Caco-2 (cell line): ENCODE data around the gene PCDHGB5. TPM values are rescaled to one million over a fixed set of nuclear protein-coding genes. Genes with fewer than 3 reads are reported as not detected.
A peak's percentile ranks its signal among the peaks of the same experiment; 100 is the strongest.

Experiments used
- BruUV-seq: library from RNA; stranded (reverse); fragments of 400-500 nt; replicated peaks from 2 replicates; lab custom pipeline; 2021; lab: Mats Ljungman, UMichigan
- CTCF ChIA-PET: fragments of 300-600 bp; sonication (Branson Sonifier 250); formaldehyde crosslinking; loops from one replicate; lab custom pipeline; 2022; ENCODE audit warnings: antibody characterized with exemption; lab: Charles Lee
- POLR2A ChIA-PET: fragments of 300-600 bp; sonication (Branson Sonifier 250); formaldehyde crosslinking; loops from one replicate; lab custom pipeline; 2022; ENCODE audit warnings: antibody characterized with exemption; lab: Charles Lee
- DNase-seq, 2 experiments: peaks; one replicate each; pipeline versions ENCODE4 v3.0.0 to v3.0.0-alpha.2; 2020 to 2022
- H3K27me3 ChIP-seq: replicated peaks from 2 replicates; pipeline ENCODE4 v1.6.0; 2011; ENCODE audit warnings: low read length; ENCODE audit not compliant: control insufficient read depth, insufficient read depth
- H3K36me3 ChIP-seq: 2 replicates; pipeline ENCODE4 v1.5.1; 2011; ENCODE audit warnings: low read length; ENCODE audit not compliant: control insufficient read depth, insufficient read depth
- H3K4me1 ChIP-seq: fragments of 250-450 bp; sonication (Bioruptor Pico); 2 replicates; pipeline ENCODE4 v1.5.1; 2020; ENCODE audit warnings: mild to moderate bottlenecking
- H3K4me3 ChIP-seq: 2 replicates; pipeline ENCODE4 v1.5.1; 2011; ENCODE audit warnings: low read depth, mild to moderate bottlenecking, control low read depth, low read length
- H3K9me3 ChIP-seq: fragments of 250-450 bp; sonication (Bioruptor Pico); 2 replicates; pipeline ENCODE4 v1.5.1; 2020; ENCODE audit warnings: mild to moderate bottlenecking, moderate library complexity
- H3K27ac Mint-ChIP-seq: one replicate; pipeline ENCODE4 v1.8.0; 2022; ENCODE audit warnings: mixed read lengths; ENCODE audit not compliant: unreplicated experiment
- H3K27me3 Mint-ChIP-seq: one replicate; pipeline ENCODE4 v1.8.0; 2022; ENCODE audit warnings: mixed read lengths; ENCODE audit not compliant: insufficient read depth, unreplicated experiment
- H3K36me3 Mint-ChIP-seq: one replicate; pipeline ENCODE4 v1.8.0; 2022; ENCODE audit warnings: mild to moderate bottlenecking, mixed read lengths; ENCODE audit not compliant: insufficient read depth, unreplicated experiment
- H3K4me1 Mint-ChIP-seq: one replicate; pipeline ENCODE4 v1.8.0; 2022; ENCODE audit warnings: low read depth, mixed read lengths; ENCODE audit not compliant: unreplicated experiment
- H3K4me3 Mint-ChIP-seq: one replicate; pipeline ENCODE4 v1.8.0; 2022; ENCODE audit warnings: mild to moderate bottlenecking, moderate library complexity, mixed read lengths; ENCODE audit not compliant: unreplicated experiment
- H3K9me3 Mint-ChIP-seq: one replicate; pipeline ENCODE4 v1.8.0; 2022; ENCODE audit warnings: mixed read lengths; ENCODE audit not compliant: unreplicated experiment
- CTCF ChIP-seq, 2 experiments: fragments of 200-600 bp in 1 of 2; IDR thresholded peaks; 1 replicate in 1 of 2; 2 replicates in 1 of 2; pipeline versions ENCODE4 v1.5.1 to v1.8.0; 2011 to 2022; ENCODE audit warnings: antibody characterized with exemption in 1 of 2, control low read depth in 1 of 2, inconsistent platforms in 1 of 2, low read depth in 1 of 2, low read length in 1 of 2, mild to moderate bottlenecking in 1 of 2, moderate library complexity in 1 of 2; ENCODE audit not compliant: insufficient read depth in 1 of 2, severe bottlenecking in 1 of 2, unreplicated experiment in 1 of 2
- intact Hi-C: fragments of 100-400 bp; cut with micrococcal nuclease; formaldehyde crosslinking; loops from one replicate; pipeline ENCODE4 v1.10.0; 2022; ENCODE audit not compliant: unreplicated experiment
- total RNA-seq: library from RNA; stranded (reverse); gene quantifications from 2 replicates; pipeline ENCODE4 v1.2.3, GENCODE V29; 2022

Gene PCDHGB5
- total RNA-seq, 1 experiment from 2014 or later, result 13.2 TPM

DNA sequence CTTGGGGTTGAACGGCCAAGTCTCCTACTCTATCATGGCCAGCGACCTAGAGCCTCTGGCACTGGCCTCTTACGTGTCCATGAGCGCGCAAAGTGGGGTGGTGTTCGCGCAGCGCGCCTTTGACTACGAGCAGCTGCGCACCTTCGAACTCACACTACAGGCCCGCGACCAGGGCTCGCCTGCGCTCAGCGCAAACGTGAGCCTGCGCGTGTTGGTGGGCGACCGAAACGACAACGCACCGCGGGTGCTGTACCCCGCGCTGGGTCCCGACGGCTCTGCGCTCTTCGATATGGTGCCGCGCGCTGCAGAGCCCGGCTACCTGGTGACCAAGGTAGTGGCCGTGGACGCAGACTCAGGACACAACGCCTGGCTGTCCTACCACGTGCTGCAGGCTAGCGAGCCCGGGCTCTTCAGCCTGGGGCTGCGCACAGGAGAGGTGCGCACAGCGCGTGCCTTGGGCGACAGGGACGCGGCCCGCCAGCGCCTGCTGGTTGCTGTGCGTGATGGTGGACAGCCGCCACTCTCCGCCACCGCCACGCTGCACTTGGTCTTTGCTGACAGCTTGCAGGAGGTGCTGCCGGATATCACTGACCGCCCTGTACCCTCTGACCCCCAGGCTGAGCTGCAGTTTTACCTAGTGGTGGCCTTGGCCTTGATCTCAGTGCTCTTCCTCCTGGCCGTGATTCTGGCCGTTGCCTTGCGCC, 2.0 kb downstream of the PCDHGB5 start:
- ChIA-PET CTCF (interaction anchor here (0.9 kb wide), 1 partner anchor 164 kb away, joined by 4 read pairs; no protein-coding TSS in a partner anchor), POLR2A (no interaction called here)
- Mint-ChIP-seq H3K4me1 (no peaks in the 10 kb centered on the region), H3K27me3 (no peaks in the 10 kb centered on the region), H3K4me3 (peak overlapping the region; percentile 51), H3K9me3 (peaks cover 11% of the 10 kb centered on the region), H3K36me3 (peaks cover 17% of the 10 kb centered on the region), H3K27ac (no peak overlapping the region)
- Histone ChIP-seq H3K36me3 (no peaks in the 10 kb centered on the region), H3K27me3 (no peaks in the 10 kb centered on the region), H3K9me3 (peaks cover 17% of the 10 kb centered on the region), H3K4me3 (no peak overlapping the region), H3K4me1 (no peaks in the 10 kb centered on the region)
- intact Hi-C loops, result no loop called here
- no peak for TF ChIP-seq CTCF (IDR thresholded peaks at IDR 0.05; ENCODE audit: insufficient read depth in 1 of 2, low read depth in 1 of 2, low read length in 1 of 2, severe bottlenecking in 1 of 2, unreplicated experiment in 1 of 2)
- DNase-seq, result no peak
- BruUV-seq, result no TSS peak

DNA sequence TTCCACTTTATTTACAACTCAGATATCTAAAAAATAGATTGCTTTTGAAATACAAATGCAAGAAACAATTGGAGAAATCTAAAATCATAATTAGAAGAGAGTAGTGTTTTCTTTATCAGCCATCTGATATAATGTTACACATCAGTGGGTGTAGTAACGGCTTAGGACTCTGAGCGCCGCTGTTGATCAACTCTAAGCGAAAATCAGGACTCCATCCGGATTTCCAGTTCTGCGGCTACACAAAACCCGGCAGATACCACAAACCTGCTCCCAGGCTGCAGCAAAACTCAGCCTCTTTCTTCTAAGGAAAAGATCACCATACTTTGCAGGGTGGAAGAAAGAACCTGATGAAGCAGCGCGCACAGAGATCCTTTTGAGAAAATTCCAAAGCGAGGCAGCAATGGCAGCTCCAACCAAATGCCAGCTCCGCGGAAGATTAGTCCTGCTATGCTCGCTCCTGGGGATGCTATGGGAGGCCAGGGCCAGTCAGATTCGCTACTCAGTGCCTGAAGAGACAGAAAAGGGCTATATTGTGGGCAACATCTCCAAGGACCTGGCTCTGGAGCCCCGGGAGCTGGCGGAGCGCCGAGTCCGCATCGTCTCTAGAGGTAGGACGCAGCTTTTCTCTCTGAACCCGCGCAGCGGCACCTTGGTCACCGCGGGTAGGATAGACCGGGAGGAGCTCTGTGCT, 5.0 kb downstream of the PCDHGB5 start, which contains the start of gene PCDHGA9:
TSS of gene PCDHGA9 (plus strand) at position 226 of the 691 bp plus-strand sequence. CDS start at position 401, 175 bp downstream.
- Mint-ChIP-seq H3K4me3 (no peak within 1 kb of the TSS), H3K4me1 (no peaks in the 10 kb centered on the region), H3K27ac (no peak within 1 kb of the TSS), H3K36me3 (peaks cover 17% of the 10 kb centered on the region), H3K27me3 (no peaks in the 10 kb centered on the region), H3K9me3 (peaks cover 11% of the 10 kb centered on the region)
- ChIA-PET POLR2A (no interaction called here), CTCF (no interaction called here)
- Histone ChIP-seq H3K4me3 (no peak within 1 kb of the TSS), H3K27me3 (no peaks in the 10 kb centered on the region), H3K36me3 (no peaks in the 10 kb centered on the region), H3K9me3 (peaks cover 19% of the 10 kb centered on the region), H3K4me1 (no peaks in the 10 kb centered on the region)
- intact Hi-C loops, result no loop called here
- no peak for TF ChIP-seq CTCF (IDR thresholded peaks at IDR 0.05; ENCODE audit: insufficient read depth in 1 of 2, low read depth in 1 of 2, low read length in 1 of 2, severe bottlenecking in 1 of 2, unreplicated experiment in 1 of 2)
- BruUV-seq, result no TSS peak
- no peak for DNase-seq

DNA sequence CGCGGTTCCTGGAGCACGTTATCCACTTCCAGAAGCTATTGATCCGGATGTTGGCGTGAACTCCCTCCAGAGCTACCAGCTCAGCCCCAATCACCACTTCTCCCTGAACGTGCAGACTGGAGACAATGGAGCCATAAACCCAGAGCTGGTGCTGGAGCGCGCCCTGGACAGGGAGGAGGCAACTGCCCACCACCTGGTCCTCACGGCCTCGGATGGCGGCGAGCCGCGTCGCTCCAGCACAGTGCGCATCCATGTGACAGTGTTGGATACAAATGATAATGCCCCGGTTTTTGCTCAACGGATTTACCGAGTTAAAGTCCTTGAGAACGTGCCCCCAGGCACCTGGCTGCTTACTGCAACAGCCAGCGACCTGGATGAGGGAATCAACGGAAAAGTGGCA, 5.6 kb downstream of the PCDHGB5 start:
- no peaks in the 10 kb centered on the region for H3K27me3 ChIP-seq
- no peaks in the 10 kb centered on the region for H3K4me1 Mint-ChIP-seq
- no peak overlapping the region for H3K4me3 Mint-ChIP-seq
- POLR2A ChIA-PET, result no interaction called here
- peaks cover 19% of the 10 kb centered on the region for H3K9me3 ChIP-seq
- no peaks in the 10 kb centered on the region for H3K36me3 ChIP-seq
- no peak for TF ChIP-seq CTCF (IDR thresholded peaks at IDR 0.05; ENCODE audit: insufficient read depth in 1 of 2, low read depth in 1 of 2, low read length in 1 of 2, severe bottlenecking in 1 of 2, unreplicated experiment in 1 of 2)
- no peak overlapping the region for H3K4me3 ChIP-seq
- CTCF ChIA-PET, result no interaction called here
- H3K4me1 ChIP-seq, result no peaks in the 10 kb centered on the region
- no TSS peak for BruUV-seq
- no peak overlapping the region for H3K27ac Mint-ChIP-seq
- DNase-seq, result no peak
- H3K27me3 Mint-ChIP-seq, result no peaks in the 10 kb centered on the region
- H3K36me3 Mint-ChIP-seq, result peaks cover 17% of the 10 kb centered on the region
- intact Hi-C loops, result no loop called here
- peaks cover 11% of the 10 kb centered on the region for H3K9me3 Mint-ChIP-seq
